ENCODE measurements around the gene CFAP52. TPM values are rescaled to one million over a fixed set of nuclear protein-coding genes. Genes with fewer than 3 reads are reported as not detected.

Gene CFAP52
- total and polyA plus RNA-seq, 2 experiments from 2014 or later, result not detected

DNA sequence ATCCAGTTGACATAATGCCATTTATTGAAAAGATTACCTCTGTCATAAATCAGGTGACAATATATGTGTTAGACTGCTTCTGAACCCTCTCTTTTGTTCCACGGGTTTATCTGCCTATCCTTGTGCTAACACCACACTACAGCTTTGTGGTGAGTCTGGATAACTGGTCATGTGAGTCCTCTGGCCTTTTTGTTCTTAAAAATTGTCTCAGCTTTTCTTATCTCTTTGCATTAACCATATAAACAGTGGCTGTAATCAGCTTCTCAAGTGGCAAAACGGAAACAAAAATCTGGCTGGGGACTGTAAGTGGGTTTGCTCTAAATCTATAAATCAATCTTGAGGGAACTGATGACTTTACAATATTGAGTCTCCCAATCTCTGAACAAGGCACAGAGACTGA lies 45.4 kb upstream of the CFAP52 start:
- no peak overlapping the region for H3K4me2 ChIP-seq
- no peaks in the 10 kb centered on the region for H3K27me3 ChIP-seq (ENCODE audit: insufficient read depth)
- H4K20me1 ChIP-seq (replicated peaks; ENCODE audit: insufficient read depth), result no peaks in the 10 kb centered on the region
- ATAC-seq, result no peak
- no peak overlapping the region for H2AFZ ChIP-seq
- no peaks in the 10 kb centered on the region for H3K36me3 ChIP-seq (ENCODE audit: insufficient read depth)
- H3K79me2 ChIP-seq (replicated peaks; ENCODE audit: insufficient read depth), result no peaks in the 10 kb centered on the region
- H3K9me2 ChIP-seq (ENCODE audit: insufficient read depth), result no peaks in the 10 kb centered on the region
- H3K27me3 Mint-ChIP-seq (ENCODE audit: insufficient read depth, low read depth, poor library complexity), result no peaks in the 10 kb centered on the region
- DNase-seq (ENCODE audit: low spot score), result no peak
- no peaks in the 10 kb centered on the region for H3K9me3 Mint-ChIP-seq
- H3K4me1 Mint-ChIP-seq, result peaks cover 9% of the 10 kb centered on the region; the same call in 2 of the 3 replicates
- H3K36me3 Mint-ChIP-seq (ENCODE audit: low read depth), result peaks cover 4% of the 10 kb centered on the region; the same call in 1 of the 3 replicates
- 0 out of 2 replicates have a peak, but pooled peaks cover 2% of the 10 kb centered on the region for H3K4me1 ChIP-seq (ENCODE audit: insufficient read depth)
- no peak overlapping the region for H3K27ac ChIP-seq (ENCODE audit: low read depth)
- TF ChIP-seq CREB1 (CRISPR knock-in tag; IDR thresholded peaks at IDR 0.05; ENCODE audit: low read depth) (no peak), NANOG (IDR thresholded peaks at IDR 0.05; ENCODE audit: borderline replicate concordance) (no peak), JUNB (IDR thresholded peaks at IDR 0.05; ENCODE audit: unreplicated experiment) (no peak), EZH2phosphoT487 (IDR thresholded peaks at IDR 0.05; ENCODE audit: unreplicated experiment) (no peak), STAT1 (IDR thresholded peaks at IDR 0.05; ENCODE audit: unreplicated experiment) (no peak), POLR2AphosphoS5 (IDR thresholded peaks at IDR 0.05; ENCODE audit: low read depth) (no peak)
- TF ChIP-seq, protein P1, sequence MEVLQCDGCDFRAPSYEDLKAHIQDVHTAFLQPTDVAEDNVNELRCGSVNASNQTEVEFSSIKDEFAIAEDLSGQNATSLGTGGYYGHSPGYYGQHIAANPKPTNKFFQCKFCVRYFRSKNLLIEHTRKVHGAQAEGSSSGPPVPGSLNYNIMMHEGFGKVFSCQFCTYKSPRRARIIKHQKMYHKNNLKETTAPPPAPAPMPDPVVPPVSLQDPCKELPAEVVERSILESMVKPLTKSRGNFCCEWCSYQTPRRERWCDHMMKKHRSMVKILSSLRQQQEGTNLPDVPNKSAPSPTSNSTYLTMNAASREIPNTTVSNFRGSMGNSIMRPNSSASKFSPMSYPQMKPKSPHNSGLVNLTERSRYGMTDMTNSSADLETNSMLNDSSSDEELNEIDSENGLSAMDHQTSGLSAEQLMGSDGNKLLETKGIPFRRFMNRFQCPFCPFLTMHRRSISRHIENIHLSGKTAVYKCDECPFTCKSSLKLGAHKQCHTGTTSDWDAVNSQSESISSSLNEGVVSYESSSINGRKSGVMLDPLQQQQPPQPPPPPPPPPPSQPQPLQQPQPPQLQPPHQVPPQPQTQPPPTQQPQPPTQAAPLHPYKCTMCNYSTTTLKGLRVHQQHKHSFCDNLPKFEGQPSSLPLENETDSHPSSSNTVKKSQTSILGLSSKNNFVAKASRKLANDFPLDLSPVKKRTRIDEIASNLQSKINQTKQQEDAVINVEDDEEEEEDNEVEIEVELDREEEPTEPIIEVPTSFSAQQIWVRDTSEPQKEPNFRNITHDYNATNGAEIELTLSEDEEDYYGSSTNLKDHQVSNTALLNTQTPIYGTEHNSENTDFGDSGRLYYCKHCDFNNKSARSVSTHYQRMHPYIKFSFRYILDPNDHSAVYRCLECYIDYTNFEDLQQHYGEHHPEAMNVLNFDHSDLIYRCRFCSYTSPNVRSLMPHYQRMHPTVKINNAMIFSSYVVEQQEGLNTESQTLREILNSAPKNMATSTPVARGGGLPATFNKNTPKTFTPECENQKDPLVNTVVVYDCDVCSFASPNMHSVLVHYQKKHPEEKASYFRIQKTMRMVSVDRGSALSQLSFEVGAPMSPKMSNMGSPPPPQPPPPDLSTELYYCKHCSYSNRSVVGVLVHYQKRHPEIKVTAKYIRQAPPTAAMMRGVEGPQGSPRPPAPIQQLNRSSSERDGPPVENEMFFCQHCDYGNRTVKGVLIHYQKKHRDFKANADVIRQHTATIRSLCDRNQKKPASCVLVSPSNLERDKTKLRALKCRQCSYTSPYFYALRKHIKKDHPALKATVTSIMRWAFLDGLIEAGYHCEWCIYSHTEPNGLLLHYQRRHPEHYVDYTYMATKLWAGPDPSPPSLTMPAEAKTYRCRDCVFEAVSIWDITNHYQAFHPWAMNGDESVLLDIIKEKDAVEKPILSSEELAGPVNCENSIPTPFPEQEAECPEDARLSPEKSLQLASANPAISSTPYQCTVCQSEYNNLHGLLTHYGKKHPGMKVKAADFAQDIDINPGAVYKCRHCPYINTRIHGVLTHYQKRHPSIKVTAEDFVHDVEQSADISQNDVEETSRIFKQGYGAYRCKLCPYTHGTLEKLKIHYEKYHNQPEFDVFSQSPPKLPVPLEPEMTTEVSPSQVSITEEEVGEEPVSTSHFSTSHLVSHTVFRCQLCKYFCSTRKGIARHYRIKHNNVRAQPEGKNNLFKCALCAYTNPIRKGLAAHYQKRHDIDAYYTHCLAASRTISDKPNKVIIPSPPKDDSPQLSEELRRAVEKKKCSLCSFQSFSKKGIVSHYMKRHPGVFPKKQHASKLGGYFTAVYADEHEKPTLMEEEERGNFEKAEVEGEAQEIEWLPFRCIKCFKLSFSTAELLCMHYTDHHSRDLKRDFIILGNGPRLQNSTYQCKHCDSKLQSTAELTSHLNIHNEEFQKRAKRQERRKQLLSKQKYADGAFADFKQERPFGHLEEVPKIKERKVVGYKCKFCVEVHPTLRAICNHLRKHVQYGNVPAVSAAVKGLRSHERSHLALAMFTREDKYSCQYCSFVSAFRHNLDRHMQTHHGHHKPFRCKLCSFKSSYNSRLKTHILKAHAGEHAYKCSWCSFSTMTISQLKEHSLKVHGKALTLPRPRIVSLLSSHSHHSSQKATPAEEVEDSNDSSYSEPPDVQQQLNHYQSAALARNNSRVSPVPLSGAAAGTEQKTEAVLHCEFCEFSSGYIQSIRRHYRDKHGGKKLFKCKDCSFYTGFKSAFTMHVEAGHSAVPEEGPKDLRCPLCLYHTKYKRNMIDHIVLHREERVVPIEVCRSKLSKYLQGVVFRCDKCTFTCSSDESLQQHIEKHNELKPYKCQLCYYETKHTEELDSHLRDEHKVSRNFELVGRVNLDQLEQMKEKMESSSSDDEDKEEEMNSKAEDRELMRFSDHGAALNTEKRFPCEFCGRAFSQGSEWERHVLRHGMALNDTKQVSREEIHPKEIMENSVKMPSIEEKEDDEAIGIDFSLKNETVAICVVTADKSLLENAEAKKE (CRISPR knock-in tag; IDR thresholded peaks at IDR 0.05), result no peak
- TF ChIP-seq, protein P2, sequence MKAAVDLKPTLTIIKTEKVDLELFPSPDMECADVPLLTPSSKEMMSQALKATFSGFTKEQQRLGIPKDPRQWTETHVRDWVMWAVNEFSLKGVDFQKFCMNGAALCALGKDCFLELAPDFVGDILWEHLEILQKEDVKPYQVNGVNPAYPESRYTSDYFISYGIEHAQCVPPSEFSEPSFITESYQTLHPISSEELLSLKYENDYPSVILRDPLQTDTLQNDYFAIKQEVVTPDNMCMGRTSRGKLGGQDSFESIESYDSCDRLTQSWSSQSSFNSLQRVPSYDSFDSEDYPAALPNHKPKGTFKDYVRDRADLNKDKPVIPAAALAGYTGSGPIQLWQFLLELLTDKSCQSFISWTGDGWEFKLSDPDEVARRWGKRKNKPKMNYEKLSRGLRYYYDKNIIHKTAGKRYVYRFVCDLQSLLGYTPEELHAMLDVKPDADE (IDR thresholded peaks at IDR 0.05), result no peak
- TF ChIP-seq, protein P3, sequence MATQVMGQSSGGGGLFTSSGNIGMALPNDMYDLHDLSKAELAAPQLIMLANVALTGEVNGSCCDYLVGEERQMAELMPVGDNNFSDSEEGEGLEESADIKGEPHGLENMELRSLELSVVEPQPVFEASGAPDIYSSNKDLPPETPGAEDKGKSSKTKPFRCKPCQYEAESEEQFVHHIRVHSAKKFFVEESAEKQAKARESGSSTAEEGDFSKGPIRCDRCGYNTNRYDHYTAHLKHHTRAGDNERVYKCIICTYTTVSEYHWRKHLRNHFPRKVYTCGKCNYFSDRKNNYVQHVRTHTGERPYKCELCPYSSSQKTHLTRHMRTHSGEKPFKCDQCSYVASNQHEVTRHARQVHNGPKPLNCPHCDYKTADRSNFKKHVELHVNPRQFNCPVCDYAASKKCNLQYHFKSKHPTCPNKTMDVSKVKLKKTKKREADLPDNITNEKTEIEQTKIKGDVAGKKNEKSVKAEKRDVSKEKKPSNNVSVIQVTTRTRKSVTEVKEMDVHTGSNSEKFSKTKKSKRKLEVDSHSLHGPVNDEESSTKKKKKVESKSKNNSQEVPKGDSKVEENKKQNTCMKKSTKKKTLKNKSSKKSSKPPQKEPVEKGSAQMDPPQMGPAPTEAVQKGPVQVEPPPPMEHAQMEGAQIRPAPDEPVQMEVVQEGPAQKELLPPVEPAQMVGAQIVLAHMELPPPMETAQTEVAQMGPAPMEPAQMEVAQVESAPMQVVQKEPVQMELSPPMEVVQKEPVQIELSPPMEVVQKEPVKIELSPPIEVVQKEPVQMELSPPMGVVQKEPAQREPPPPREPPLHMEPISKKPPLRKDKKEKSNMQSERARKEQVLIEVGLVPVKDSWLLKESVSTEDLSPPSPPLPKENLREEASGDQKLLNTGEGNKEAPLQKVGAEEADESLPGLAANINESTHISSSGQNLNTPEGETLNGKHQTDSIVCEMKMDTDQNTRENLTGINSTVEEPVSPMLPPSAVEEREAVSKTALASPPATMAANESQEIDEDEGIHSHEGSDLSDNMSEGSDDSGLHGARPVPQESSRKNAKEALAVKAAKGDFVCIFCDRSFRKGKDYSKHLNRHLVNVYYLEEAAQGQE (IDR thresholded peaks at IDR 0.05; ENCODE audit: unreplicated experiment), result no peak
- TF ChIP-seq, protein P4, sequence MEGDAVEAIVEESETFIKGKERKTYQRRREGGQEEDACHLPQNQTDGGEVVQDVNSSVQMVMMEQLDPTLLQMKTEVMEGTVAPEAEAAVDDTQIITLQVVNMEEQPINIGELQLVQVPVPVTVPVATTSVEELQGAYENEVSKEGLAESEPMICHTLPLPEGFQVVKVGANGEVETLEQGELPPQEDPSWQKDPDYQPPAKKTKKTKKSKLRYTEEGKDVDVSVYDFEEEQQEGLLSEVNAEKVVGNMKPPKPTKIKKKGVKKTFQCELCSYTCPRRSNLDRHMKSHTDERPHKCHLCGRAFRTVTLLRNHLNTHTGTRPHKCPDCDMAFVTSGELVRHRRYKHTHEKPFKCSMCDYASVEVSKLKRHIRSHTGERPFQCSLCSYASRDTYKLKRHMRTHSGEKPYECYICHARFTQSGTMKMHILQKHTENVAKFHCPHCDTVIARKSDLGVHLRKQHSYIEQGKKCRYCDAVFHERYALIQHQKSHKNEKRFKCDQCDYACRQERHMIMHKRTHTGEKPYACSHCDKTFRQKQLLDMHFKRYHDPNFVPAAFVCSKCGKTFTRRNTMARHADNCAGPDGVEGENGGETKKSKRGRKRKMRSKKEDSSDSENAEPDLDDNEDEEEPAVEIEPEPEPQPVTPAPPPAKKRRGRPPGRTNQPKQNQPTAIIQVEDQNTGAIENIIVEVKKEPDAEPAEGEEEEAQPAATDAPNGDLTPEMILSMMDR (conservative IDR thresholded peaks at IDR 0.05; ENCODE audit: low read depth in 2 of 2), result no peak
- no peak overlapping the region for H3K4me3 ChIP-seq
- H3K27ac Mint-ChIP-seq, result no peak overlapping the region
- H3F3A ChIP-seq (replicated peaks; ENCODE audit: low read depth), result no peaks in the 10 kb centered on the region
- no peak overlapping the region for H3K4me3 Mint-ChIP-seq
